ENCODE measurements around the gene FCHO2.
"Not testable (repeated sequence)": the region's sequence is repeated elsewhere in the genome, so short reads cannot be mapped to it uniquely, and the experiment has no call there.

The FCHO2 gene

DNA sequence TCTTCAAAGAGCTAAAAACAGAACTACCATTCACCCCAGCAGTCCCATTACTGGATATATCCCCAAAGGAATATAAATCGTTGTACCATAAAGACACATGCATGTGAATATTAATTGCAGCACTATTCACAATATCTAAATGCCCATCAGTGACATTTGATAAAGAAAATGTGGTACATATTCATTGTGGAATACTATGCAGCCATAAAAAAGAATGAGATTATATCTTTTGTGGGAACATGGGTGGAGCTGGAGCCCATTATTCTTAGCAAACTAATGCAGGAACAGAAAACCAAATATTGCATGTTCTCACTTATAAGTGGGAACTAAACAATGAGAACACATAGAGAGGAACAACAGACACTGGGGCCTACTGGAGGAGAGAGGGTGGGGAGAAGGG lies 38.7 kb downstream of the FCHO2 start:
- no peak for TF ChIP-seq ZNF274 (IDR thresholded peaks at IDR 0.05; ENCODE audit: low read depth, low read length)

GRCh38 chr5:72996632-72997031 lies 40.8 kb downstream of the FCHO2 start:
- H3K4me3 ChIP-seq (ENCODE audit: low read length) = no peak overlapping the region

More for the DNA sequence above, 38.7 kb downstream of the FCHO2 start:
- H3K4me3 ChIP-seq (ENCODE audit: low read length) = no peak overlapping the region

GRCh38 chr5:72999916-73000315 lies 44.1 kb downstream of the FCHO2 start:
- no peak for TF ChIP-seq ZNF274 (IDR thresholded peaks at IDR 0.05; ENCODE audit: low read depth, low read length)

More at GRCh38 chr5:72996632-72997031, 40.8 kb downstream of the FCHO2 start:
- TF ChIP-seq ZNF274 (IDR thresholded peaks at IDR 0.05; ENCODE audit: low read depth, low read length) = no peak

DNA sequence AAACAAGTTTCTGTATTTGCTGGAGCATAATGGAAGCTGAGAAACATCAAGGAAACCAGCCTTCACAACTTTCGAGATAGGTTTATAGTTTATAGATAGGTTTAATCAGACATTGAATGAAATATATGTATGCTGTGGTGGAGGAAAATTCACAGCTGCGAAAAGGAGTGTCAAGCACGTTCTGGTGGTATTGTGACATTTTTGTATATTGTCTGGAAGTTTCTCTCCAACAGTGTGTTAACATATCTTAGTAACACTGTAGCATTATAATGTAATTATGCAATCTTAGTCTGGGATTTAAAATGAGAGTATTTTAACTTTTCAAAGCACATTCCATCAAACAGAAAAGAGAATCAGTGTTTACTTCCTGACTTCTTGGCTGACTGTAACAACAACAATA lies 50.0 kb downstream of the FCHO2 start:
- TF ChIP-seq ZNF274 (IDR thresholded peaks at IDR 0.05; ENCODE audit: low read depth, low read length) = no peak
- no peak overlapping the region for H3K4me3 ChIP-seq (ENCODE audit: low read length)

More at GRCh38 chr5:72999916-73000315, 44.1 kb downstream of the FCHO2 start:
- no peak overlapping the region for H3K4me3 ChIP-seq (ENCODE audit: low read length)

DNA sequence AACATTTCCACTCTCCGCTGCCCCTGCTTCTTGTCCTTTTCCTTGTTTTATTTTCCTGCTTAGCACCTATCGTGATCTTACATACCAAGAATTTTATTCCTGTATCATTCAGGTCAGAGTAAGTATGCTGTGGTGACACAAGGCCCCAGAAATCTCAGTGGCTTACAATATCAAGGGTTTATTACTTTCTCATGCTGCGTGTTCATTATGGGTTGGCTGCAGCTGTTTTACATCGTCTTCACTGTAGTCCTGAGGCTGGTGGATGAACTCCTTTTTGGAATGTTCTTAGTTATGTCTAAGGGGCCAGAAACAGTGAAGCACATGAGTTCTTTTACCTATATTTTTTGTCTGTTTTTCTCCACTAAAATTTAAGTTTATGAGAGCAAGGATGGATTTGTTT lies 51.2 kb downstream of the FCHO2 start:
- no peak for TF ChIP-seq ZNF274 (IDR thresholded peaks at IDR 0.05; ENCODE audit: low read depth, low read length)
- no peak overlapping the region for H3K4me3 ChIP-seq (ENCODE audit: low read length)

DNA sequence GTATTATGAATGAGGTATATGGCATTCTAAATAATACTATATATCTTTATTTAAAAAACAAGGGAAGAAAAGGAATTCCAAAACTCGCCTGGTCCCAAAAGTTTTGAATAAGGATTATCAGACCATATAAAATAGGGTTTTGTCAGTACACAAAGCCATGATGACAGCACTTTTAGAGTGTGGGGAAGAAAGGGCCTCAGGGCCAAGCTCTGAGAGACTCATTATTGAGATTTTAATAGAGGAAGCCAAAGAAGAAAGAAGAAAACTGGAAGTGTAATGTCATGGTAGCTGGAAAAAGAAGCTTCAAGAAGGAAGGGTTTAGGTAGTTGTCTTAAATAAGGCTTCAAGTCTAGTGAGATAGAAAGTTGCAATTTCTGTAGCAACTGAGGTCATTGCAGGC lies 53.0 kb downstream of the FCHO2 start:
- no peak overlapping the region for H3K4me3 ChIP-seq (ENCODE audit: low read length)
- TF ChIP-seq ZNF274 (IDR thresholded peaks at IDR 0.05; ENCODE audit: low read depth, low read length) = no peak

DNA sequence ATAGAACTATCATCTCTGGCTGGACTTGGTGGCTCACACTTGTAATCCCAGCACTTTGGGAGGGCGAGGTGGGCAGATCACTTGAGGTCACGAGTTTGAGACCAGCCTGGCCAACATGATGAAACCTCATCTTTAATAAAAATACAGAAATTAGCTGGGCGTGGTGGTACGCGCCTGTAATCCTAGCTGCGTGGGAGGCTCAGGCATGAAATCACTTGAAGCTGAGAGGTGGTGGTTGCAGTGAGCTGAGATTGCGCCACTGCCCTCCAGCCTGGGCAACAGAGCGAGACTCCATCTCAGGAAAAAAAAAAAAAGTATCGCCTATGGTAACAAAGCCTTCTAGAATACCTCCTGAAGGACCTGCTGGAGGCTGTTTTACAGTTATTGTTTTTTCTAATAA lies 55.8 kb downstream of the FCHO2 start:
- not testable (repeated sequence) for H3K4me3 ChIP-seq (ENCODE audit: low read length)

DNA sequence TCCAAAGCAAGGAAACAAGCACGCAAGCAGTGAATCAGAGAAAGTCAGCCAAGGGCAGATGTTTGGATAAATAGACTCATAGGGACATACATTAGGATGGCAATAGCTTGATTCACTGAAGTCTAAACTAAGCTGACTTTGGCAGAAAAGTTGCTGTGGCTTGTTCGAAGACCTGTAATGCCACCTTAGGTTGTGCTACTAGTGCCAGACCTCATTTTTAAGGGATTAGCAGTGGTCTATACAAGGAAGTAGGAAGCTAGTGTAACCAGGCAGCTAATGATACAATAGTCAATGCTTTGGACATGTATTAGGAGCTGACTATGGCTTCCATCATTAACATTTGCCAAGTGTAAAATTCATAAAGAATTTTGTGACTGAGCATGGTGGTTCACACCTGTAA lies 63.1 kb downstream of the FCHO2 start:
- TF ChIP-seq ZNF274 (IDR thresholded peaks at IDR 0.05; ENCODE audit: low read depth, low read length) = no peak
- no peak overlapping the region for H3K4me3 ChIP-seq (ENCODE audit: low read length)

DNA sequence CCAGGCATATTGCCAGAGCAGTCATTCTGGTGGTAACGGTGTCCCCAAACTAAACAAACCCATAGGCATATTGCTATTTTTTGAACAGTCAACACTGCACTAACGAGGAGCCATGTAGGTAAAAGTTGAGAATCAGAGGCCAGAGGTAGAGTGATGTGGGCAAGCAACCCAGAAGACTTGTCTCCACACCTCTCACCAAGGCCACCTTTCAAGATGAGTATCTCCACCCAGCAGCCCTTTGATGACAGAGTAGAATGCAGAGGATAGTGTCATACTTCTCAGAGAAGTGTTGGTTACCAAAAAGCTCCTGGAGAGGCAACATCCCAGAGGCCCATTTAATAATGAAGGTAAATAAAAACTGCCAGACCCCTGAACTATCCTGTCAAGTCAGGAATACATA lies 63.9 kb downstream of the FCHO2 start:
- TF ChIP-seq ZNF274 (IDR thresholded peaks at IDR 0.05; ENCODE audit: low read depth, low read length) = no peak

DNA sequence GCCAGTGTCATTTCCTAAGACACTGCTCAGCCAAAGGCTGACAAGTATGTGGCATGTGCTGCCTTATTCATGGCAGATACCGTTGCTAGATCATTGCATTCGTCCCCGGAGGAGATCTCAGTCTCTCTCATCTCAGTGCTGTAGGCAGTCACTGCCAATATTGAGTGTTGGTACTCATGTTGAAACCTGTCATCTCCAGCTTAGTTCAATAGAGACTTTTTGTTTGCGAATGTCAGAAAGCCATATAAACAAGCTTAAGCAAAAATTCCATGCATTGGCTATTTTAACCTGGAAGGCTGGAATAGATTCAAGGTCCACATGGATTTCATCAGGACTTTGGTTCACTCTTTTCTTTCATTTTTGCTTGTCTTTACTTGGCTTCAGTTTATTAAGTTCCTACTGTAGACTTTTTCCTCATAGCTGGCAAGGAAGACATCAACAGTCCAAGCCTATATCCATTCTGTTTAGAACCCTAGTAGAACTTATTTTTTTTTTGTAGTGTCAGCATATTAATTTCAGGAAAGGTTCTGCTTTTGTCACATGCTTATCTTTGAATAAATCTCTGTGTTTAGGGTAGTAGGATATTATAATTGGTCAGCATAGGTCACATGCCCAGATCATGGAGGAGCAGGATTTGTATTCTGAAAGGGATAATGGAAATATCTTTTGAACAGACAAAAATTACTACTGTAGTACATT lies 66.8 kb downstream of the FCHO2 start:
- H3K4me3 ChIP-seq (ENCODE audit: low read length) = no peak overlapping the region
- no peak for TF ChIP-seq ZNF274 (IDR thresholded peaks at IDR 0.05; ENCODE audit: low read depth, low read length)

More for the DNA sequence above, 63.9 kb downstream of the FCHO2 start:
- no peak overlapping the region for H3K4me3 ChIP-seq (ENCODE audit: low read length)

DNA sequence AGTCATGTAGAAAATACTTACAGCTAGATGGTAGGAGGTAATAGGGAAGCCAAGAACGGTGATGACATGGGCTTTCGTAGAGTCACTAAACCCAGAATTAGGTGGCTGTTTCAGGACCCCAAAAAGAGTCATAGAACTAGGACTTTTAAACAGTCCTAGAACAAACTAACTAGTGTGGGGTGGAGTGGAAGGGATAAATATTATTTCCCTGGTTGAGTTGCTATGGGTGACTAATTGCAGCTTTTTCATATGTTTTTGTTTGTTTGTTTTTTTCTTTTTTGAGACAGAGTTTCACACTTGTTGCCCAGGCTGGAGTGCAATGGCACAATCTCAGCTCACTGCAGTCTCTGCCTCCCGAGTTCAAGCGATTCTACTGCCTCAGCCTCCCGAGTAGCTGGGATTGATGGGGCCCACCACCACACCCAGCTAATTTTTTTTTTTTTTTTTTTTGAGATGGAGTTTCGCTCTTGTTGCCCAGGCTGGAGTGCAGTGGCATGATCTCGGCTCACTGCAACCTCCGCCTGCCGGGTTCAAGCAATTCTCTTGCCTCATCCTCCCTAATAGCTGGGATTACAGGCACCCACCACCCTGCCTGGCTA lies 69.2 kb downstream of the FCHO2 start:
- H3K4me3 ChIP-seq (ENCODE audit: low read length) = not testable (repeated sequence)

DNA sequence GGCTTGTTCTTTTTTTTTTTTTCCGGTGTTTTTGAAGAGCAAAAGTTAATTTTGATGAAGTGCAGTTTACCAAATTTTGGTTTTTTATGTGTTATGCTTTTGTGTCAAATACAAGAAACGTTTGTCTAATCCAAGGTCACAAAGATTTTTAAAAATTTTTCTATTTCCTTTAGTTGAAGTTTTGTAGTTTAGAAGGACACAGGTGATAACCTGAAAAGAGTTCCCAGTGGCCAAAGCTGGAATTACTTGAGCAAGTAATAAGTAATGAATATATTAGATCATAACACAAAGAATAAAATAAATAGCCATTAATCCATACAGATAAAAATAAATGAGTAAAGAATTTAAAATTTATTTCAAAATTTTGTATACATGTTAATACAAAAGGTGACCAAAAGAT lies 71.5 kb downstream of the FCHO2 start:
- H3K4me3 ChIP-seq (ENCODE audit: low read length) = no peak overlapping the region
- no peak for TF ChIP-seq ZNF274 (IDR thresholded peaks at IDR 0.05; ENCODE audit: low read depth, low read length)

- no peak overlapping the region for H3K4me3 ChIP-seq (ENCODE audit: low read length)
- no peak for TF ChIP-seq ZNF274 (IDR thresholded peaks at IDR 0.05; ENCODE audit: low read depth, low read length)
These were observed 72.0 kb downstream of the FCHO2 start for GRCh38 chr5:73027816-73028215.

GRCh38 chr5:73028991-73029595 lies 73.3 kb downstream of the FCHO2 start:
- H3K4me3 ChIP-seq (ENCODE audit: low read length) = no peak overlapping the region
- no peak for TF ChIP-seq ZNF274 (IDR thresholded peaks at IDR 0.05; ENCODE audit: low read depth, low read length)

DNA sequence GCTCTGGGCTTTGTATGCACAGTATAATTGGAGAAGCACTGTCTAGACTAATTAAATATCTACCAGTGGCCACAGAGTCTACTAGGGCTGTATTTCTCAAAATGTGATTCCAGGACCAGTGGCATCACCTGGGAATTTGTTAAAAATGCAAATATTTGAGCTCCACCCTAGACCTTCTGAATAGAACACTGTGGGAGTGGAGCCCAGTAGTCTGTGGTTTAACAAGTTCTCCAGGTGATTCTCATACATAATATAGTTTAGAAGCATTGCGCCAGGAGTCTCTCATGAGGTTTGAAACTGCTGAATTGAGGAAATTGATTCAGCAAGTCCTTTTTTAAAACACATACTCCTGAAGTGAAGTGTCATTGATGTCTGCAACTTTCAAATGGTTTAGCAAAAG lies 74.7 kb downstream of the FCHO2 start:
- no peak for TF ChIP-seq ZNF274 (IDR thresholded peaks at IDR 0.05; ENCODE audit: low read depth, low read length)
- no peak overlapping the region for H3K4me3 ChIP-seq (ENCODE audit: low read length)

Data from GM08714 (cell line).